Esophagus squamous epithelium (tissue), 4 donors: ENCODE data around the gene CDKAL1.

Experiments
- CTCF ChIP-seq, 6 experiments: fragments of 450-650 bp in 4 of 6; fragments of 200-600 bp in 2 of 6; sonication (generic) in 2 of 6; IDR thresholded peaks; one replicate each; pipeline ENCODE4 v1.5.1; 2016 to 2019; ENCODE audit warnings: antibody characterized with exemption in 6 of 6, mild to moderate bottlenecking in 4 of 6, moderate library complexity in 4 of 6
- POLR2A ChIP-seq, 4 donors: fragments of 450-650 bp; IDR thresholded peaks; one replicate each; pipeline ENCODE4 v1.6.1; 2017; ENCODE audit warnings: antibody characterized with exemption in 4 of 4, mild to moderate bottlenecking in 4 of 4, moderate library complexity in 3 of 4

GRCh38 chr6:20630617-20631548, 96.6 kb downstream of the CDKAL1 start:
- TF ChIP-seq CTCF (IDR thresholded peaks at IDR 0.05): no peak
- TF ChIP-seq POLR2A (IDR thresholded peaks at IDR 0.05): no peak
